IMR-90 (cell line): ENCODE data around the gene NTSR2. TPM values are rescaled to one million over a fixed set of nuclear protein-coding genes. Genes with fewer than 3 reads are reported as not detected.

Experiments used
- ATAC-seq: fragments of 200-7000 bp; cut with Tn5 transposase; 2 replicates; pipeline ENCODE4 v1.9.1; 2020; ENCODE audit warnings: low read depth, mild to moderate bottlenecking, moderate library complexity
- BruUV-seq: library from RNA; stranded (reverse); fragments of 400-500 nt; replicated peaks from 2 replicates; lab custom pipeline; 2021; lab: Mats Ljungman, UMichigan
- CTCF ChIA-PET: fragments of 300-600 bp; formaldehyde crosslinking; extraction: SDS; loops from one replicate; lab custom pipeline; 2021; ENCODE audit warnings: antibody characterized with exemption; lab: Yijun Ruan, JAX
- POLR2A ChIA-PET: fragments of 300-600 bp; sonication (Branson Sonifier 250); formaldehyde crosslinking; loops from one replicate; lab custom pipeline; 2022; ENCODE audit warnings: antibody characterized with exemption; ENCODE audit not compliant: unreplicated experiment; lab: Charles Lee
- DNase-seq: peaks from one replicate; pipeline ENCODE4 v3.0.0; 2013
- H2AFZ ChIP-seq: replicated peaks from 2 replicates; pipeline ENCODE3; 2013; ENCODE audit warnings: low read length, mild to moderate bottlenecking; ENCODE audit not compliant: poor library complexity
- H2AK5ac ChIP-seq: 2 replicates; pipeline ENCODE4 v1.6.1; 2013; ENCODE audit warnings: low read depth, low read length, inconsistent platforms
- H2AK9ac ChIP-seq: replicated peaks from 2 replicates; pipeline ENCODE3; 2013; ENCODE audit warnings: mild to moderate bottlenecking, low read depth, low read length, moderate library complexity; ENCODE audit not compliant: poor library complexity
- H2BK120ac ChIP-seq: 2 replicates; pipeline ENCODE4 v1.6.1; 2013; ENCODE audit warnings: low read depth, low read length, inconsistent platforms
- H2BK15ac ChIP-seq: 3 replicates; pipeline ENCODE4 v1.6.1; 2013; ENCODE audit warnings: low read depth, low read length, inconsistent platforms
- H2BK20ac ChIP-seq: 2 replicates; pipeline ENCODE4 v1.6.1; 2013; ENCODE audit warnings: low read depth, mild to moderate bottlenecking, inconsistent platforms, low read length, moderate library complexity
- H2BK5ac ChIP-seq: 2 replicates; pipeline ENCODE4 v1.6.1; 2013; ENCODE audit warnings: mild to moderate bottlenecking, low read depth, low read length, inconsistent platforms; ENCODE audit not compliant: poor library complexity, severe bottlenecking
- H3K14ac ChIP-seq: replicated peaks from 2 replicates; pipeline ENCODE4 v1.6.1; 2013; ENCODE audit warnings: low read depth, low read length, inconsistent platforms
- H3K18ac ChIP-seq: 2 replicates; pipeline ENCODE4 v1.6.1; 2013; ENCODE audit warnings: low read depth, low read length, control low read depth
- H3K23ac ChIP-seq: 2 replicates; pipeline ENCODE4 v1.6.1; 2013; ENCODE audit warnings: low read depth, low read length, inconsistent platforms
- H3K27ac ChIP-seq: 2 replicates; pipeline ENCODE4 v1.5.1; 2013; ENCODE audit warnings: mild to moderate bottlenecking, control low read depth, low read length; ENCODE audit not compliant: insufficient read depth
- H3K27me3 ChIP-seq: 2 replicates; pipeline ENCODE4 v1.6.1; 2013; ENCODE audit warnings: low read length; ENCODE audit not compliant: control insufficient read depth, insufficient read depth
- H3K36me3 ChIP-seq: 2 replicates; pipeline ENCODE4 v1.6.1; 2013; ENCODE audit warnings: low read length, mixed read lengths; ENCODE audit not compliant: control insufficient read depth, insufficient read depth
- H3K4ac ChIP-seq: 2 replicates; pipeline ENCODE4 v1.6.1; 2013; ENCODE audit warnings: low read depth, low read length, inconsistent platforms
- H3K4me1 ChIP-seq: 2 replicates; pipeline ENCODE4 v1.6.1; 2013; ENCODE audit warnings: low read length, mixed read lengths; ENCODE audit not compliant: control insufficient read depth, insufficient read depth
- H3K4me2 ChIP-seq: 2 replicates; pipeline ENCODE4 v1.6.1; 2013; ENCODE audit warnings: low read depth, mild to moderate bottlenecking, control low read depth, low read length, moderate library complexity
- H3K4me3 ChIP-seq: 2 replicates; pipeline ENCODE4 v1.5.1; 2013; ENCODE audit warnings: low read depth, mild to moderate bottlenecking, control low read depth, low read length, moderate library complexity; ENCODE audit not compliant: insufficient read depth
- H3K56ac ChIP-seq: 2 replicates; pipeline ENCODE4 v1.6.1; 2013; ENCODE audit warnings: low read length, inconsistent platforms; ENCODE audit not compliant: insufficient read depth; ENCODE audit errors: extremely low read depth
- H3K79me1 ChIP-seq, 2 experiments: 2 replicates each; pipeline ENCODE4 v1.6.1; 2013; ENCODE audit warnings: low read length in 2 of 2, inconsistent platforms in 1 of 2, low read depth in 1 of 2
- H3K9ac ChIP-seq: 2 replicates; pipeline ENCODE4 v1.6.1; 2013; ENCODE audit warnings: low read depth, low read length, control low read depth
- H3K9me1 ChIP-seq: 2 replicates; pipeline ENCODE4 v1.6.1; 2013; ENCODE audit warnings: low read length, inconsistent platforms; ENCODE audit not compliant: insufficient read depth
- H3K9me3 ChIP-seq: 2 replicates; pipeline ENCODE4 v1.6.1; 2013; ENCODE audit warnings: low read length; ENCODE audit not compliant: control insufficient read depth, insufficient read depth
- H4K20me1 ChIP-seq: 2 replicates; pipeline ENCODE4 v1.6.1; 2013; ENCODE audit warnings: low read length, inconsistent platforms; ENCODE audit not compliant: insufficient read depth
- H4K5ac ChIP-seq: 2 replicates; pipeline ENCODE4 v1.6.1; 2013; ENCODE audit warnings: mild to moderate bottlenecking, low read depth, low read length, control low read depth
- H4K8ac ChIP-seq, 2 experiments: 2 replicates each; pipeline ENCODE4 v1.6.1; 2013; ENCODE audit warnings: low read depth in 2 of 2, low read length in 2 of 2, control low read depth in 1 of 2, inconsistent platforms in 1 of 2
- H4K91ac ChIP-seq: 2 replicates; pipeline ENCODE4 v1.6.1; 2013; ENCODE audit warnings: low read depth, low read length, inconsistent platforms; ENCODE audit not compliant: insufficient read depth
- BHLHE40 ChIP-seq: fragments of 150-350 bp; IDR thresholded peaks from 2 replicates; pipeline ENCODE4 v1.6.1; 2016; ENCODE audit warnings: mild to moderate bottlenecking, low read depth, low read length
- CEBPB ChIP-seq: IDR thresholded peaks from 2 replicates; pipeline ENCODE4 v1.6.1; 2012; ENCODE audit warnings: low read depth, low read length, improper control_type of control experiment
- CHD1 ChIP-seq: IDR thresholded peaks from 2 replicates; pipeline ENCODE4 v1.6.1; 2012; ENCODE audit warnings: low read depth, low read length, improper control_type of control experiment
- FOS ChIP-seq: fragments of 150-350 bp; IDR thresholded peaks from 2 replicates; pipeline ENCODE4 v1.6.1; 2016; ENCODE audit warnings: low read depth, low read length
- MAFK ChIP-seq: IDR thresholded peaks from 2 replicates; pipeline ENCODE4 v1.6.1; 2012; ENCODE audit warnings: low read depth, low read length, improper control_type of control experiment
- MAZ ChIP-seq: IDR thresholded peaks from 2 replicates; pipeline ENCODE4 v1.6.1; 2012; ENCODE audit warnings: low read depth, mild to moderate bottlenecking, low read length, improper control_type of control experiment, moderate library complexity, borderline replicate concordance
- NFE2L2 ChIP-seq: fragments of 150-350 bp; IDR thresholded peaks from 2 replicates; pipeline ENCODE4 v1.6.1; 2016; ENCODE audit warnings: low read depth, mild to moderate bottlenecking, low read length
- POLR2A ChIP-seq: IDR thresholded peaks from 2 replicates; pipeline ENCODE4 v1.6.1; 2012; ENCODE audit warnings: mild to moderate bottlenecking, low read depth, low read length
- RCOR1 ChIP-seq: IDR thresholded peaks from 2 replicates; pipeline ENCODE4 v1.6.1; 2012; ENCODE audit warnings: mild to moderate bottlenecking, low read length, improper control_type of control experiment; ENCODE audit not compliant: insufficient replicate concordance
- RFX5 ChIP-seq: IDR thresholded peaks from 2 replicates; pipeline ENCODE4 v1.8.0; 2012; ENCODE audit warnings: low read depth, mild to moderate bottlenecking, low read length, moderate library complexity
- SMC3 ChIP-seq: fragments of 150-350 bp; IDR thresholded peaks from 2 replicates; pipeline ENCODE4 v1.6.1; 2016; ENCODE audit warnings: low read depth, mild to moderate bottlenecking, antibody characterized with exemption, low read length, moderate library complexity
- WGBS, 2 experiments: methylation state at CpG; one replicate each; pipeline versions ENCODE4 v1.1.5 to v1.1.7; 2013; ENCODE audit warnings: missing lambda C conversion rate in 2 of 2; ENCODE audit not compliant: insufficient read length in 1 of 2; ENCODE audit errors: extremely low coverage in 2 of 2; 5-methylcytosine and 5-hydroxymethylcytosine counted together
- dilution Hi-C: fragments of 300-500 bp; cut with HindIII; formaldehyde crosslinking; loops from one replicate; pipeline ENCODE4 v1.14.3; 2018; ENCODE audit warnings: low sequenced_read_pairs; ENCODE audit not compliant: unreplicated experiment
- in situ Hi-C: fragments of 300-500 bp; cut with MboI; formaldehyde crosslinking; loops from 3 replicates; pipeline ENCODE4 v1.14.3; 2019; ENCODE audit warnings: low sequenced_read_pairs, inconsistent platforms, mixed read lengths
- intact Hi-C: fragments of 100-400 bp; cut with micrococcal nuclease; formaldehyde crosslinking; loops from 2 replicates; pipeline ENCODE4 v1.10.0; 2022
- polyA plus RNA-seq, 3 experiments: library from polyadenylated mRNA; depleted of rRNA; stranded (reverse); fragments of >200 nt; gene quantifications; 2 replicates each; pipeline ENCODE4 v1.2.3, GENCODE V29; 2012; ENCODE audit warnings: low replicate concordance in 1 of 3
- total RNA-seq: library from RNA; depleted of rRNA; stranded (reverse); fragments of >200 nt; gene quantifications from 2 replicates; pipeline ENCODE4 v1.2.3, GENCODE V29; 2012
- TF ChIP-seq, protein P1 (sequence below): conservative IDR thresholded peaks from 2 replicates; pipeline ENCODE4 v1.5.1; 2012; ENCODE audit warnings: mild to moderate bottlenecking, low read depth, low read length, improper control_type of control experiment
- TF ChIP-seq, protein P2 (sequence below): fragments of 150-350 bp; IDR thresholded peaks from 2 replicates; pipeline ENCODE4 v1.6.1; 2016; ENCODE audit warnings: low read depth, mild to moderate bottlenecking, low read length, moderate library complexity, borderline replicate concordance

NTSR2 gene
- total and polyA plus RNA-seq, 2 of the 4 experiments (the other 2 are of a cell fraction) = not detected

- TF ChIP-seq, protein P1, sequence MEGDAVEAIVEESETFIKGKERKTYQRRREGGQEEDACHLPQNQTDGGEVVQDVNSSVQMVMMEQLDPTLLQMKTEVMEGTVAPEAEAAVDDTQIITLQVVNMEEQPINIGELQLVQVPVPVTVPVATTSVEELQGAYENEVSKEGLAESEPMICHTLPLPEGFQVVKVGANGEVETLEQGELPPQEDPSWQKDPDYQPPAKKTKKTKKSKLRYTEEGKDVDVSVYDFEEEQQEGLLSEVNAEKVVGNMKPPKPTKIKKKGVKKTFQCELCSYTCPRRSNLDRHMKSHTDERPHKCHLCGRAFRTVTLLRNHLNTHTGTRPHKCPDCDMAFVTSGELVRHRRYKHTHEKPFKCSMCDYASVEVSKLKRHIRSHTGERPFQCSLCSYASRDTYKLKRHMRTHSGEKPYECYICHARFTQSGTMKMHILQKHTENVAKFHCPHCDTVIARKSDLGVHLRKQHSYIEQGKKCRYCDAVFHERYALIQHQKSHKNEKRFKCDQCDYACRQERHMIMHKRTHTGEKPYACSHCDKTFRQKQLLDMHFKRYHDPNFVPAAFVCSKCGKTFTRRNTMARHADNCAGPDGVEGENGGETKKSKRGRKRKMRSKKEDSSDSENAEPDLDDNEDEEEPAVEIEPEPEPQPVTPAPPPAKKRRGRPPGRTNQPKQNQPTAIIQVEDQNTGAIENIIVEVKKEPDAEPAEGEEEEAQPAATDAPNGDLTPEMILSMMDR = peak; percentile 78
- no peak for TF ChIP-seq CHD1
Measured at GRCh38 chr2:11688222-11689069, 18.5 kb upstream of the NTSR2 start (continued).

DNA sequence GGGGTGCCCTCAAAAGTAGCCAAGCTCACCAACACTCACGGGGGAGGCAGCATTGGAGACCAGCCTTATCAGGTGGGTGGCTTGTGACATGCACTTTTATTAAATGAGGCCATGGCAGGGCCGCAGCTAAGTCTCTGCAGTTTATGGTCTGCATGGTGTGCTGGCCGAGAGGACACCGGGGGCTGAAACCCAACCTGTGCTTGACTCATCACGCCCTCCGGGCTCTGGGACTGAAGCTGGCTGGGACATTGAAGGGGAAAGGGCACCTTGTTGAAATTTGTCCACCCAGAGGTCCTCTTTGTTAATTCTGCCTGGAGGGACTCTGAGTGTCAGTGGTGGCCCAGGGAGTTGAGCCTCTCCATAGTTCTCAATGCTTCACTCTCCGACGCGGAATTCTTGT is 17.7 kb upstream of the NTSR2 start:
- Histone ChIP-seq H4K5ac (no peak overlapping the region), H3K36me3 (no peaks in the 10 kb centered on the region), H3K27ac (no peak overlapping the region), H3K56ac (no peak overlapping the region), H2BK15ac (no peak overlapping the region), H3K79me1 (no peaks in the 10 kb centered on the region), H3K4me3 (no peak overlapping the region), H3K14ac (no peak overlapping the region), H3K4ac (no peak overlapping the region), H2AK5ac (no peak overlapping the region), H4K91ac (no peak overlapping the region), H2AFZ (no peak overlapping the region), H3K4me2 (no peak overlapping the region), H3K9me3 (no peaks in the 10 kb centered on the region), H2BK5ac (no peak overlapping the region), H3K4me1 (no peaks in the 10 kb centered on the region), H4K8ac (no peak overlapping the region), H3K23ac (no peak overlapping the region), H2BK120ac (no peak overlapping the region), H3K9me1 (no peaks in the 10 kb centered on the region), H4K20me1 (no peaks in the 10 kb centered on the region), H3K18ac (no peak overlapping the region), H3K9ac (no peak overlapping the region), H2AK9ac (no peak overlapping the region), H2BK20ac (no peak overlapping the region), H3K27me3 (peaks cover 29% of the 10 kb centered on the region)
- ChIA-PET POLR2A (no interaction called here), CTCF (interaction anchor here (0.5 to 1.2 kb wide), 20 partner anchors 8 to 96 kb away, joined by 3 to 8 read pairs (median 4); partner anchors contain the start of genes LPIN1 and NTSR2)
- 100% methylated on average over 3 of the region's 9 CpGs; no CpG with 5 or more reads in 1 of the 2 experiments for WGBS, 2 experiments
- ATAC-seq (no peak), DNase-seq (no peak)
- in situ Hi-C loops (no loop called here), dilution Hi-C loops (no loop called here), intact Hi-C loops (loop anchor here (1.0 to 5.0 kb wide), 3 partner anchors 57 to 100 kb away; no protein-coding TSS in a partner anchor)
- BruUV-seq = no TSS peak
- TF ChIP-seq RCOR1 (no peak), FOS (no peak), MAZ (no peak; the same call in 1 of the 2 replicates), RFX5 (no peak), CHD1 (no peak), POLR2A (no peak), CEBPB (no peak), MAFK (no peak), SMC3 (no peak), NFE2L2 (no peak), BHLHE40 (no peak)
- TF ChIP-seq, protein P2, sequence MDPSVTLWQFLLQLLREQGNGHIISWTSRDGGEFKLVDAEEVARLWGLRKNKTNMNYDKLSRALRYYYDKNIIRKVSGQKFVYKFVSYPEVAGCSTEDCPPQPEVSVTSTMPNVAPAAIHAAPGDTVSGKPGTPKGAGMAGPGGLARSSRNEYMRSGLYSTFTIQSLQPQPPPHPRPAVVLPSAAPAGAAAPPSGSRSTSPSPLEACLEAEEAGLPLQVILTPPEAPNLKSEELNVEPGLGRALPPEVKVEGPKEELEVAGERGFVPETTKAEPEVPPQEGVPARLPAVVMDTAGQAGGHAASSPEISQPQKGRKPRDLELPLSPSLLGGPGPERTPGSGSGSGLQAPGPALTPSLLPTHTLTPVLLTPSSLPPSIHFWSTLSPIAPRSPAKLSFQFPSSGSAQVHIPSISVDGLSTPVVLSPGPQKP = no peak
